ENCODE results near the gene PPIL6.

Gene PPIL6

GRCh38 chr6:109389650-109390274, 50.7 kb downstream of the PPIL6 start:
- Mint-ChIP-seq H3K27me3 (peaks cover 0 to 6% of the 10 kb centered on the region in 2 donors), H3K27ac (peak overlapping the region in 1 of 2 donors; percentile 53), H3K4me3 (no peak overlapping the region), H3K9me3 (no peaks in the 10 kb centered on the region), H3K36me3 (ENCODE audit: insufficient read depth) (no peaks in the 10 kb centered on the region), H3K4me1 (ENCODE audit: low read depth in 2 of 2) (peaks cover 0 to 1% of the 10 kb centered on the region in 2 donors)
- ATAC-seq (replicated peaks) (no peak), DNase-seq (no peak)

- H3K9me3 Mint-ChIP-seq: no peaks in the 10 kb centered on the region
- H3K36me3 Mint-ChIP-seq (ENCODE audit: insufficient read depth): no peaks in the 10 kb centered on the region
- no peak overlapping the region for H3K4me3 Mint-ChIP-seq
- no peak for DNase-seq
- peaks cover 0 to 5% of the 10 kb centered on the region in 2 donors for H3K4me1 Mint-ChIP-seq (ENCODE audit: low read depth in 2 of 2)
- ATAC-seq (replicated peaks): no peak
- no peak overlapping the region for H3K27ac Mint-ChIP-seq
- H3K27me3 Mint-ChIP-seq: peaks cover 0 to 6% of the 10 kb centered on the region in 2 donors
These were observed 52.2 kb downstream of the PPIL6 start for GRCh38 chr6:109388265-109388664.

GRCh38 chr6:109383438-109383940, 56.9 kb downstream of the PPIL6 start:
- H3K4me1 Mint-ChIP-seq (ENCODE audit: low read depth in 2 of 2): peaks cover 28 to 30% of the 10 kb centered on the region in 2 donors
- no peaks in the 10 kb centered on the region for H3K27me3 Mint-ChIP-seq
- ATAC-seq (replicated peaks) (no peak), DNase-seq (no peak)
- H3K27ac Mint-ChIP-seq: peak overlapping the region; percentile 97 to 99
- peaks cover 36% of the 10 kb centered on the region for H3K36me3 Mint-ChIP-seq (ENCODE audit: insufficient read depth)
- H3K4me3 Mint-ChIP-seq: peak overlapping the region; percentile 90 to 99
- no peaks in the 10 kb centered on the region for H3K9me3 Mint-ChIP-seq

- H3K27me3 Mint-ChIP-seq: no peaks in the 10 kb centered on the region
- H3K36me3 Mint-ChIP-seq (ENCODE audit: insufficient read depth): peaks cover 43% of the 10 kb centered on the region
- peak; percentile 87 to 93 (median 89) for DNase-seq
- H3K9me3 Mint-ChIP-seq: no peaks in the 10 kb centered on the region
- H3K4me3 Mint-ChIP-seq: peak overlapping the region; percentile 90 to 99
- H3K4me1 Mint-ChIP-seq (ENCODE audit: low read depth in 2 of 2): peaks cover 35 to 36% of the 10 kb centered on the region in 2 donors
- peak; percentile 69 for ATAC-seq (replicated peaks)
- H3K27ac Mint-ChIP-seq: peak overlapping the region; percentile 97 to 99
These were observed 57.6 kb downstream of the PPIL6 start for GRCh38 chr6:109382576-109383437.

GRCh38 chr6:109381747-109382575, 58.5 kb downstream of the PPIL6 start, which contains the start of gene CD164:
Gene CD164, minus strand, starts transcription at chr6:109382467. Its CDS starts 89 bp downstream, at chr6:109382378.
- no peaks in the 10 kb centered on the region for H3K9me3 Mint-ChIP-seq
- peaks cover 38 to 39% of the 10 kb centered on the region in 2 donors for H3K4me1 Mint-ChIP-seq (ENCODE audit: low read depth in 2 of 2)
- H3K27ac Mint-ChIP-seq: peak within 1 kb of the TSS; percentile 97 to 99
- H3K36me3 Mint-ChIP-seq (ENCODE audit: insufficient read depth): peaks cover 51% of the 10 kb centered on the region
- DNase-seq (peak; percentile 83 to 92 (median 91)), ATAC-seq (replicated peaks) (peak; percentile 61)
- peak within 1 kb of the TSS; percentile 90 to 99 for H3K4me3 Mint-ChIP-seq
- no peaks in the 10 kb centered on the region for H3K27me3 Mint-ChIP-seq

- H3K4me3 Mint-ChIP-seq: peak overlapping the region; percentile 90 to 99
- H3K36me3 Mint-ChIP-seq (ENCODE audit: insufficient read depth): peaks cover 59% of the 10 kb centered on the region
- no peaks in the 10 kb centered on the region for H3K9me3 Mint-ChIP-seq
- DNase-seq (peak in 2 of 3 experiments; percentile 2 to 8), ATAC-seq (replicated peaks) (no peak)
- no peaks in the 10 kb centered on the region for H3K27me3 Mint-ChIP-seq
- peaks cover 42 to 45% of the 10 kb centered on the region in 2 donors for H3K4me1 Mint-ChIP-seq (ENCODE audit: low read depth in 2 of 2)
- H3K27ac Mint-ChIP-seq: peak overlapping the region; percentile 97 to 99
These were observed 59.2 kb downstream of the PPIL6 start for GRCh38 chr6:109381061-109381746.

- Mint-ChIP-seq H3K4me3 (peak overlapping the region; percentile 90 to 99), H3K36me3 (ENCODE audit: insufficient read depth) (peaks cover 74% of the 10 kb centered on the region), H3K27ac (peak overlapping the region; percentile 97 to 99), H3K4me1 (ENCODE audit: low read depth in 2 of 2) (peaks cover 49 to 52% of the 10 kb centered on the region in 2 donors), H3K27me3 (no peaks in the 10 kb centered on the region), H3K9me3 (no peaks in the 10 kb centered on the region)
- DNase-seq: no peak
- ATAC-seq (replicated peaks): no peak
These were observed 60.7 kb downstream of the PPIL6 start for GRCh38 chr6:109379711-109380110.

GRCh38 chr6:109377717-109378116, 62.7 kb downstream of the PPIL6 start:
- no peaks in the 10 kb centered on the region for H3K9me3 Mint-ChIP-seq
- peaks cover 89% of the 10 kb centered on the region for H3K36me3 Mint-ChIP-seq (ENCODE audit: insufficient read depth)
- no peaks in the 10 kb centered on the region for H3K27me3 Mint-ChIP-seq
- peak overlapping the region; percentile 62 to 99 for H3K4me3 Mint-ChIP-seq
- H3K27ac Mint-ChIP-seq: peak overlapping the region in 1 of 2 donors; percentile 32
- DNase-seq: no peak
- no peak for ATAC-seq (replicated peaks)
- H3K4me1 Mint-ChIP-seq (ENCODE audit: low read depth in 2 of 2): peaks cover 57 to 70% of the 10 kb centered on the region in 2 donors

- DNase-seq (no peak), ATAC-seq (replicated peaks) (no peak)
- Mint-ChIP-seq H3K4me3 (peak overlapping the region; percentile 0 to 73), H3K27ac (peak overlapping the region; percentile 56 to 78), H3K36me3 (ENCODE audit: insufficient read depth) (peaks cover 99% of the 10 kb centered on the region), H3K27me3 (no peaks in the 10 kb centered on the region), H3K9me3 (no peaks in the 10 kb centered on the region), H3K4me1 (ENCODE audit: low read depth in 2 of 2) (peaks cover 46 to 74% of the 10 kb centered on the region in 2 donors)
These were observed 66.0 kb downstream of the PPIL6 start for GRCh38 chr6:109374326-109374892.

GRCh38 chr6:109373762-109374161, 66.7 kb downstream of the PPIL6 start:
- H3K27ac Mint-ChIP-seq: peak overlapping the region; percentile 56 to 78

GRCh38 chr6:109373331-109373730, 67.1 kb downstream of the PPIL6 start:
- peaks cover 99% of the 10 kb centered on the region for H3K36me3 Mint-ChIP-seq (ENCODE audit: insufficient read depth)
- no peaks in the 10 kb centered on the region for H3K27me3 Mint-ChIP-seq
- H3K4me1 Mint-ChIP-seq (ENCODE audit: low read depth in 2 of 2): peaks cover 39 to 64% of the 10 kb centered on the region in 2 donors

More at GRCh38 chr6:109373762-109374161, 66.7 kb downstream of the PPIL6 start:
- no peak for DNase-seq
- ATAC-seq (replicated peaks): peak; percentile 68
- Mint-ChIP-seq H3K9me3 (no peaks in the 10 kb centered on the region), H3K36me3 (ENCODE audit: insufficient read depth) (peaks cover 99% of the 10 kb centered on the region), H3K27me3 (no peaks in the 10 kb centered on the region), H3K4me1 (ENCODE audit: low read depth in 2 of 2) (peaks cover 40 to 68% of the 10 kb centered on the region in 2 donors), H3K4me3 (peak overlapping the region; percentile 46 to 73)

GRCh38 chr6:109372130-109372529, 68.3 kb downstream of the PPIL6 start:
- H3K4me1 Mint-ChIP-seq (ENCODE audit: low read depth in 2 of 2): peaks cover 34 to 59% of the 10 kb centered on the region in 2 donors
- no peaks in the 10 kb centered on the region for H3K27me3 Mint-ChIP-seq
- H3K27ac Mint-ChIP-seq: peak overlapping the region; percentile 38 to 41
- no peaks in the 10 kb centered on the region for H3K9me3 Mint-ChIP-seq
- no peak for DNase-seq
- no peak overlapping the region for H3K4me3 Mint-ChIP-seq
- no peak for ATAC-seq (replicated peaks)
- H3K36me3 Mint-ChIP-seq (ENCODE audit: insufficient read depth): peaks cover 98% of the 10 kb centered on the region

More at GRCh38 chr6:109373331-109373730, 67.1 kb downstream of the PPIL6 start:
- H3K9me3 Mint-ChIP-seq: no peaks in the 10 kb centered on the region
- DNase-seq (no peak), ATAC-seq (replicated peaks) (peak; percentile 29)
- H3K27ac Mint-ChIP-seq: peak overlapping the region; percentile 56 to 78
- peak overlapping the region; percentile 46 to 73 for H3K4me3 Mint-ChIP-seq
